OCI-LY1 (cell line): Measurements from ENCODE around the gene HLA-E.

Experiments
- CTCF ChIP-seq: fragments of 200-600 bp; sonication (generic), shearing (Covaris generic); IDR thresholded peaks from 2 replicates; pipeline ENCODE4 v1.5.1; 2017; ENCODE audit warnings: mild to moderate bottlenecking, antibody characterized with exemption, low read length, moderate library complexity, mixed read lengths
- EZH2 ChIP-seq: fragments of 200-600 bp; sonication (generic), shearing (Covaris generic); IDR thresholded peaks from 2 replicates; pipeline ENCODE4 v1.8.0; 2017; ENCODE audit warnings: borderline replicate concordance, mixed run types, mild to moderate bottlenecking, antibody characterized with exemption, low read length, moderate library complexity, mixed read lengths

- TF ChIP-seq CTCF (no peak), EZH2 (no peak)
Measured at GRCh38 chr6:30489081-30490025, at the start of gene HLA-E.
